Astrocyte (in vitro differentiated cells and primary cell): ENCODE measurements around the gene TBX5. TPM values are rescaled to one million over a fixed set of nuclear protein-coding genes. Genes with fewer than 3 reads are reported as not detected.

Experiments used
- DNase-seq: peaks from one replicate; pipeline ENCODE4 v3.0.0-alpha.2; 2010; ENCODE audit warnings: low read depth
- FAIRE-seq: peaks from 2 replicates; lab custom pipeline; 2011; peaks lifted over from hg19 to GRCh38; lab: Jason Lieb, UNC
- H2AFZ ChIP-seq: 2 replicates; pipeline ENCODE4 v1.6.0; 2012; ENCODE audit warnings: low read depth, low read length, inconsistent platforms
- H3K27ac ChIP-seq: 2 replicates; pipeline ENCODE4 v1.5.1; 2011; ENCODE audit warnings: low read depth, low read length, inconsistent platforms
- H3K27me3 ChIP-seq: 2 replicates; pipeline ENCODE4 v1.6.0; 2011; ENCODE audit warnings: low read length, inconsistent platforms; ENCODE audit not compliant: insufficient read depth
- H3K36me3 ChIP-seq: 2 replicates; pipeline ENCODE4 v1.5.1; 2011; ENCODE audit warnings: low read length, inconsistent platforms; ENCODE audit not compliant: insufficient read depth
- H3K4me1 ChIP-seq: 2 replicates; pipeline ENCODE4 v1.5.1; 2011; ENCODE audit warnings: low read length, inconsistent platforms; ENCODE audit not compliant: insufficient read depth
- H3K4me2 ChIP-seq: 2 replicates; pipeline ENCODE4 v1.6.0; 2012; ENCODE audit warnings: low read length, inconsistent platforms
- H3K4me3 ChIP-seq: 2 replicates; pipeline ENCODE4 v1.5.1; 2011; ENCODE audit warnings: low read depth, mild to moderate bottlenecking, low read length, inconsistent platforms; ENCODE audit not compliant: insufficient read depth
- H3K79me2 ChIP-seq: 2 replicates; pipeline ENCODE4 v1.6.0; 2012; ENCODE audit warnings: mild to moderate bottlenecking, low read length, inconsistent platforms; ENCODE audit not compliant: insufficient read depth
- H3K9ac ChIP-seq: 2 replicates; pipeline ENCODE4 v1.6.0; 2012; ENCODE audit warnings: mild to moderate bottlenecking, low read length, inconsistent platforms
- H3K9me3 ChIP-seq: 2 replicates; pipeline ENCODE4 v1.5.1; 2012; ENCODE audit warnings: low read depth, mild to moderate bottlenecking, low read length, inconsistent platforms; ENCODE audit not compliant: insufficient read depth
- H4K20me1 ChIP-seq: 2 replicates; pipeline ENCODE4 v1.6.0; 2012; ENCODE audit warnings: low read length, inconsistent platforms; ENCODE audit not compliant: insufficient read depth
- H3K27ac Mint-ChIP-seq: one replicate; pipeline ENCODE4 v1.8.0; 2021; ENCODE audit warnings: mild to moderate bottlenecking, mixed read lengths; ENCODE audit not compliant: unreplicated experiment
- H3K27me3 Mint-ChIP-seq: one replicate; pipeline ENCODE4 v1.8.0; 2021; ENCODE audit warnings: low read depth, mixed read lengths; ENCODE audit not compliant: unreplicated experiment
- H3K36me3 Mint-ChIP-seq: one replicate; pipeline ENCODE4 v1.8.0; 2021; ENCODE audit warnings: low read depth, mixed read lengths; ENCODE audit not compliant: unreplicated experiment
- H3K4me1 Mint-ChIP-seq: one replicate; pipeline ENCODE4 v1.8.0; 2021; ENCODE audit warnings: low read depth, mixed read lengths; ENCODE audit not compliant: unreplicated experiment
- H3K4me3 Mint-ChIP-seq: one replicate; pipeline ENCODE4 v1.8.0; 2021; ENCODE audit warnings: mild to moderate bottlenecking, moderate library complexity, mixed read lengths; ENCODE audit not compliant: unreplicated experiment
- H3K9me3 Mint-ChIP-seq: one replicate; pipeline ENCODE4 v1.8.0; 2021; ENCODE audit warnings: mild to moderate bottlenecking, mixed read lengths; ENCODE audit not compliant: unreplicated experiment
- EZH2 ChIP-seq: IDR thresholded peaks from 2 replicates; pipeline ENCODE4 v1.6.1; 2012; ENCODE audit warnings: mild to moderate bottlenecking, low read length, inconsistent platforms; ENCODE audit not compliant: insufficient read depth
- total RNA-seq: library from RNA; stranded (reverse); gene quantifications from 2 replicates; pipeline ENCODE4 v1.2.1, GENCODE V29; 2021
- TF ChIP-seq, protein P1 (sequence below): IDR thresholded peaks from 2 replicates; pipeline ENCODE4 v1.5.1; 2011; ENCODE audit warnings: low read depth, mild to moderate bottlenecking, inconsistent platforms, low read length, moderate library complexity; ENCODE audit not compliant: insufficient read depth

The TBX5 gene
- total RNA-seq, 1 donor from 2014 or later, result not detected

DNA sequence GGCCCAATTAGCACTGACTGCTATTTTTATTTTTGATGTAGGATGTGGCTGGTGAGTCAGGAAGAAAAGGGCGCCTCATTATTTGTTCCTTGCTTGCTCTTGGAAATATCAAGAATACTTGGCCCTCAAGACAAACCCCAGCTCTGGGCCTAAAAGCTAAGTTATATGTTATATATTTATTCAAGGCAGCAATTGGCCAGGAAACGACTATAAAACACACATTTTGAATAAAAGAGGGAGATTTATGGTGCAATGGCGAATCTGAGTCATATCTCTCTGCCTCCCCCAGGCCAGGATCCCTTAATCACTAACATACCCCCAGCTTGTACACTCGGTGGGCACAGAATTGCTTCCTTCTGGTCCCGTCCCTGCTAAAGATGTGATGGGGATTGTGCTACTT is 63.3 kb downstream of the TBX5 start:
- no peak overlapping the region for H3K9ac ChIP-seq
- peaks cover 21% of the 10 kb centered on the region for H3K27me3 Mint-ChIP-seq
- H3K4me3 ChIP-seq, result no peak overlapping the region
- H3K27ac ChIP-seq, result no peak overlapping the region
- H3K4me1 Mint-ChIP-seq, result peaks cover 7% of the 10 kb centered on the region
- H3K4me3 Mint-ChIP-seq, result no peak overlapping the region
- H2AFZ ChIP-seq, result no peak overlapping the region
- no peaks in the 10 kb centered on the region for H3K4me1 ChIP-seq
- no peaks in the 10 kb centered on the region for H4K20me1 ChIP-seq
- no peaks in the 10 kb centered on the region for H3K27me3 ChIP-seq
- H3K9me3 Mint-ChIP-seq, result peaks cover 4% of the 10 kb centered on the region
- H3K79me2 ChIP-seq, result no peaks in the 10 kb centered on the region
- TF ChIP-seq EZH2, result no peak
- TF ChIP-seq, protein P1, sequence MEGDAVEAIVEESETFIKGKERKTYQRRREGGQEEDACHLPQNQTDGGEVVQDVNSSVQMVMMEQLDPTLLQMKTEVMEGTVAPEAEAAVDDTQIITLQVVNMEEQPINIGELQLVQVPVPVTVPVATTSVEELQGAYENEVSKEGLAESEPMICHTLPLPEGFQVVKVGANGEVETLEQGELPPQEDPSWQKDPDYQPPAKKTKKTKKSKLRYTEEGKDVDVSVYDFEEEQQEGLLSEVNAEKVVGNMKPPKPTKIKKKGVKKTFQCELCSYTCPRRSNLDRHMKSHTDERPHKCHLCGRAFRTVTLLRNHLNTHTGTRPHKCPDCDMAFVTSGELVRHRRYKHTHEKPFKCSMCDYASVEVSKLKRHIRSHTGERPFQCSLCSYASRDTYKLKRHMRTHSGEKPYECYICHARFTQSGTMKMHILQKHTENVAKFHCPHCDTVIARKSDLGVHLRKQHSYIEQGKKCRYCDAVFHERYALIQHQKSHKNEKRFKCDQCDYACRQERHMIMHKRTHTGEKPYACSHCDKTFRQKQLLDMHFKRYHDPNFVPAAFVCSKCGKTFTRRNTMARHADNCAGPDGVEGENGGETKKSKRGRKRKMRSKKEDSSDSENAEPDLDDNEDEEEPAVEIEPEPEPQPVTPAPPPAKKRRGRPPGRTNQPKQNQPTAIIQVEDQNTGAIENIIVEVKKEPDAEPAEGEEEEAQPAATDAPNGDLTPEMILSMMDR, result no peak
- H3K36me3 ChIP-seq, result no peaks in the 10 kb centered on the region
- no peak overlapping the region for H3K4me2 ChIP-seq
- no peaks in the 10 kb centered on the region for H3K36me3 Mint-ChIP-seq
- H3K27ac Mint-ChIP-seq, result no peak overlapping the region
- DNase-seq (peak; percentile 4), FAIRE-seq (no peak)
- no peaks in the 10 kb centered on the region for H3K9me3 ChIP-seq

DNA sequence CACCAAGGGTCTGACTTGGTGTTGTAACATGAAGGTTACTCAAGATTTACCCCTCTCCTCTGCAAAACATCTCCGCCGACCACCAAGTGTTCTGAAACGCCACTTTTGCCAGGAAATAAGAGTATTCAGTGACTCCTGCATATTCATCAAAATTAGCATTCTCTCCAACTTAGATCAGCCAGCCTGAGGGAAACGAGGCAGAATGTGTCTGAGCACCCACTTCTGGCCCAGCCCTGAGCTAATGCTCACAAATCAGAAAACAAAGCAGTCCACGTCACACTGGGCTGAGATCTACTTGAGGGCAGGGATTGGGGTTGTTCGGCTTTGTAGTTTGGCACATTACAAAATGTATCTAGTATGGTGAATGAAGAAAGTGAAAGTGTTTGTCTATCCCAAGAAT is 64.3 kb downstream of the TBX5 start:
- no peak overlapping the region for H3K4me3 ChIP-seq
- H3K36me3 Mint-ChIP-seq, result no peaks in the 10 kb centered on the region
- no peaks in the 10 kb centered on the region for H3K4me1 ChIP-seq
- no peaks in the 10 kb centered on the region for H3K79me2 ChIP-seq
- H3K9ac ChIP-seq, result no peak overlapping the region
- no peaks in the 10 kb centered on the region for H4K20me1 ChIP-seq
- no peaks in the 10 kb centered on the region for H3K9me3 ChIP-seq
- no peak overlapping the region for H3K27ac Mint-ChIP-seq
- no peaks in the 10 kb centered on the region for H3K36me3 ChIP-seq
- TF ChIP-seq, protein P1, result no peak
- no peak for TF ChIP-seq EZH2
- peaks cover 7% of the 10 kb centered on the region for H3K4me1 Mint-ChIP-seq
- H2AFZ ChIP-seq, result no peak overlapping the region
- DNase-seq (no peak), FAIRE-seq (no peak)
- peaks cover 15% of the 10 kb centered on the region for H3K27me3 Mint-ChIP-seq
- no peak overlapping the region for H3K4me2 ChIP-seq
- peaks cover 6% of the 10 kb centered on the region for H3K9me3 Mint-ChIP-seq
- H3K27me3 ChIP-seq, result no peaks in the 10 kb centered on the region
- no peak overlapping the region for H3K27ac ChIP-seq
- no peak overlapping the region for H3K4me3 Mint-ChIP-seq

DNA sequence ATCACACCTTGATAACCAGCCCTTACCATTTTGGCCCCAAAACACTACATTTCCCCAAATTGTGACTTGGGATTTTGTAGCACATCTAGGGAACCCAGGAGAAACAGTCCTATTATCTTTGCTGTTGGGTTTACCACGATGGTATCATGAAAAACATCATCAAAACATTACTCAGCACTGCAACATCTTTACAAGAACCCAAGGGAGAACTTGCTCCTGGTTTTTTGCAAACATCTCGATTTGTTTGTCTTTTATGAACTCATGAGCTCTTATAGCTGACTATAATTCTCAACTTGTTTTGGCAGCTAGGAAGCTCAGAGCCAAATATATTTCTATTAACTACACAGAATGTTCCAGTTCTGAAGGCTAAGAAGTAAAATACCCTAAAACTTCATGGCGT is 65.7 kb downstream of the TBX5 start:
- Histone ChIP-seq H4K20me1 (no peaks in the 10 kb centered on the region), H3K36me3 (no peaks in the 10 kb centered on the region), H3K27ac (no peak overlapping the region), H3K4me3 (no peak overlapping the region), H2AFZ (no peak overlapping the region), H3K4me1 (no peaks in the 10 kb centered on the region), H3K4me2 (no peak overlapping the region), H3K79me2 (no peaks in the 10 kb centered on the region), H3K9ac (no peak overlapping the region), H3K27me3 (no peaks in the 10 kb centered on the region), H3K9me3 (no peaks in the 10 kb centered on the region)
- FAIRE-seq, result peak; percentile 5
- H3K4me1 Mint-ChIP-seq, result peaks cover 7% of the 10 kb centered on the region
- no peak overlapping the region for H3K4me3 Mint-ChIP-seq
- DNase-seq, result no peak
- TF ChIP-seq, protein P1, result no peak
- no peak for TF ChIP-seq EZH2
- H3K9me3 Mint-ChIP-seq, result peaks cover 6% of the 10 kb centered on the region
- H3K27ac Mint-ChIP-seq, result no peak overlapping the region
- peaks cover 13% of the 10 kb centered on the region for H3K27me3 Mint-ChIP-seq
- no peaks in the 10 kb centered on the region for H3K36me3 Mint-ChIP-seq
